ENCODE results near the gene WDR7. TPM values are rescaled to one million over a fixed set of nuclear protein-coding genes. Genes with fewer than 3 reads are reported as not detected.
A peak's percentile ranks its signal among the peaks of the same experiment; 100 is the strongest.

WDR7 gene
- total RNA-seq, 1 donor from 2014 or later, result 12.8 TPM

GRCh38 chr18:56997200-56997599 is 346.0 kb downstream of the WDR7 start:
- no peak for ATAC-seq

GRCh38 chr18:56999823-57000222 is 348.7 kb downstream of the WDR7 start:
- ATAC-seq, result no peak

- no peak for ATAC-seq
Observed at GRCh38 chr18:57002627-57003026, 351.5 kb downstream of the WDR7 start.

GRCh38 chr18:57003342-57003741 is 352.2 kb downstream of the WDR7 start:
- ATAC-seq, result no peak

DNA sequence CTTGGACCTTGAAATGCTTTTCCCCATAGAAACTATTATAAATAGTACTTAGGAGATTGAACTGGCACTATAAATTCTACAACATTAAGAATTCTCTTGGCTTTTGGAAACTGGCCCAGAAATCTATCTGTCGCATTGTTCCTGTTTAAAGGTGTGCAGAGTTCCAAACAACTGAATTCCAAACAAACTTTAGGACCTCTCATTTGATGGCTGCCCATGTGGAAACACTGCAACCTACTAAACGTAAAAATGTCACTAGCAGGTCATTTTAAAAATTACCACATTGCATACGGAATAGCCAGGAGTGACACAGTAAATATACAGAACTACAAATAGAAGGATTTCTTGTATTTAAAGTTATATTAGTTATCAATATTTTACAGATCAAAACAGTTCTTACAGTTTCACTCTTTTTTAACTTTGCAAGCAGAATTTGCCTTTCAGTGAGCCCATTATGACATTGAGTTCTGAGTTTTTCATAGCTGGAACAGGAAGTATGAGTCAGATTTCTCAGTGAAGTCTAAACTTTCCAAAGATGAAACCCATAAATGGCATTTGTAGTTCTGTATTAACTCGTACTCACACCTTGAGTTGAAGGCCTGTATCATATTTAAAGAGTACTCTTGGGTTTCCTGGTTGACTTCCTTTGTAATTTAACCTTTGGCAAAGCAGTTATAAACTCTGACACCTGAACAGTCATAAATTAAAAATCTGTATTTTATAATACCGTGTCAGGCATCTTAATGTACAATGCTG is 353.4 kb downstream of the WDR7 start:
- ATAC-seq, result peak; percentile 55

DNA sequence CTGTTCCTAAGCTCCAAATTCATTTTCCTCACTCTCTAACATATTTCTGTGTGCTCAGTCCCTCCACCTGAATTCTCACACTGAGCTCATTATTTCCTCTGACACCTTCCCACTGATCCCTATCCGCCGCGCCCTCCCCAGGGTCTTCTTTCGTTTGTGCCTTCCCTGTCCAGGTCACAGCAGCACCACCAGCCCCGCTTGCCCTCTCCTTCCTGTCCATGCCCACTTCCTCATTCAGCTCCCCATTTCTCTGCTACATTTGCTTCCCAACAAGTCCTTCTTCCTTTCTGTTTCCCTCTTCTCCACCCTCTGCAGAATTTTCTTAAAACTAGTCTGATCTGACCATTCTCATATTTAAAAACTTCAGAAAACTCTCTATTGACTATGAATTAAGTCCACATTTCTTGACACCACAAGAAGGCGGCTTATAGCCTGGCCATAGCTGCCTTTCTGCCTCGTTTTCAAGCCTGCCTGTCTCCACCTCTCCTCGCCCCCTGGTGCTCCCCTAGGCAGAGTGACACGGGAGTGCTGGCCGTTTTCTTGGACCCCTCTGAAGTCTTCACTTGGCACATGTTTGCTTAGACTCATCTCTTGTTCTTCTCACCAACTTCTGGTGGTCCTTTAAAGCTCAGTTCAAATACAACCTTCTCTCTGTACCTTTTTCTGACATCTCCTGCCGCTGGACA is 357.0 kb downstream of the WDR7 start:
- no peak for ATAC-seq

GRCh38 chr18:57009844-57010243 is 358.7 kb downstream of the WDR7 start:
- no peak for ATAC-seq

GRCh38 chr18:57014772-57015413 is 363.7 kb downstream of the WDR7 start:
- no peak for ATAC-seq

- no peak for ATAC-seq
Observed at GRCh38 chr18:57015451-57015850, 364.3 kb downstream of the WDR7 start.

- no peak for ATAC-seq
Observed at GRCh38 chr18:57018845-57019244, 367.7 kb downstream of the WDR7 start.

DNA sequence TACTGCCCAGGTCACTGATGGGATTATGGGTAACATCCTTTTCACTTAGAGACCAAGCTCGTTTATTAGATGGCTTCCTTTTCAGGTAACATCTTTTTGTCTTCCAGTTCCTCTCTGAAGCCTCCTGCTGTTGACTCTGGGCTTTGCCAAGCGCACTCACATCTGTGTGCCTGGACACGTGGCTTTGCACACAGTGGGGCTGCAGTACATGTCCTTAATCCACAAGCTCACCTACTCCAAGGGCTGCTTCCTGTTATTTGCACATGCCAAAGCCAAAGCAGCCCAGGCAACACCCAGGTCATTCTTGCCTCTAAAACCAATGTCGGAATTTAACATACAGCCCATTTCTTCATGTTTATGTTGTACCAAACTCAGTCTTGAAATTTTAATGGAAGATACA is 371.6 kb downstream of the WDR7 start:
- ATAC-seq, result no peak

- ATAC-seq, result no peak
Observed at GRCh38 chr18:57023275-57023882, 372.2 kb downstream of the WDR7 start.

DNA sequence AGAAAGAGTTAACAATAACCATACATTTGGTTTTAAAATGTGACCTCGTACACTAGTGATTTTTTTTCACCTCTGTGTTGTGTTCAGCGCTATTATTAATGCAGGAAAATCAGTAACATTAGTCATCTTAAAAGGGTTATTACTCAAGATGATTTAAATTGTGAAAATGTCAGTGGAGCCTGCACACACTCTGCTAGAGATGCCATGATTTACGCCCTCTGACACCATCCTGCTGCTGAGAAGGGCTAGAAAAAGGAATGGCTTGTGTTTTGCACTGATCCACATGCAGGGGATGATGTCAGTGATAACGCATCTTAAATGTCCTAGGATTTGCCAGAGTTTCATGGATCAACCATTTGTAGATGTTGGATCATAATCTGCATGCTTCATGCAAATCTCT is 374.4 kb downstream of the WDR7 start:
- no peak for ATAC-seq

DNA sequence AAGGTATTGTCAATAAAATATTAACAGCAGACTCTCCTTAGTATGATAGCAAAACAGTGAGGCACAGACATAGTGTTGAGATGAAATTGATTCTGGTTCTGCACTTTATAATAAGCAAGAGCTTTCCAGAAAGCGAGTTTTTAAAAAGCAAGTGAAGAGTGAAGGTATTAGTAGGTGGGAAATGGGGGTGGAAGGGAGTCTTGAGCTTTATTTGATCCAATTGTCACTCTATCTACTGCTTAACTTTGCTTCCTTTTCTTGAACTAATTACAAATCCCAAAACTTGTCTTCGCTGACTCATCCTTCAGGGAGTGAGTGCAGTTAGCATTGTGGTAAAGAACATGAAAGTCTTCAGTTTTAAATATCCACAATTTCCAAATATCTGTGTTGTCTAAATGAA is 375.2 kb downstream of the WDR7 start:
- no peak for ATAC-seq

DNA sequence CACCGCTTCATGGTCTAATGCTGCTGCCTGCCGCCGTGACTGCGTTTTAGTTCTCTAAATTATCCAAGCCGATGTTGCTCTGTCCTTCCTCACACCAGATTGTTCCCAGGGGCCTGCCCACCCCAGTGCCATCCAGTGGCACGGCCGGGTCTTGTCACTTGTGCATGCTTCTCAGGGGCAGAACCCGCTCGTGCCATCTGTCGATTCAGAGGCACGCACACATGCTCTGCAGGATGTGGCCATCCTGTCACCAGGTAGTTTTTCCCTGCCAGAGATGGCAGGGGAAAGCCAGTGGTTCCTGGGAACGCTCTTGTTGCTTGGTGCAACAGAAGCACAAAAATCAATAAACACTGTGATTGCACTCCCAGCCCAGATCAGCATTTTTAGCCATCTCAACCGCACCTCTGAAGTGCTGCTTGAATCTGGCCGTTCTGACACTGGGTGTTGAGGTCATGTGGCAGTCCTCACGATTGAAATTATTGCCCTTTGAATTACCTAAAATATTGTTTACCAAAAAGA is 376.1 kb downstream of the WDR7 start:
- no peak for ATAC-seq

GRCh38 chr18:57029761-57030160 is 378.6 kb downstream of the WDR7 start:
- ATAC-seq, result no peak

DNA sequence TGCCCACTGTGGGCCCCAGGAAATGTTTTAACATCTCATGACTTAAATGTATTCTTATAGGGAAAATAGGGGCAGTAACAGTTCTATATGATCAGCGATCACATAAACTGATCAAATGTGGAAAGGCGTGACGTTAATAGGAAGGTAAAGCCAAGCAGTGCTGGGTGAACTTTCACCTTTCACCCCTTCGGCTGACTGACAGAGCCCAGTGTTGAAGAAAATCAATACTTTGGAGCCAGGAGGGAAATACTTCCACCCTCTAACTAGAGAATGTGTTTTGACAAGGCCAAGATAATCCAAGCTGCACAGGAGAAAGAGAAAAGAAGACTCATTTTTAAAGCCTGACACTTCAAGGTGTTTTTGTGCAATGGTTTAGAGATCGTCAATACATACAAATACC is 379.3 kb downstream of the WDR7 start:
- no peak for ATAC-seq

GRCh38 chr18:57035590-57035989 is 384.4 kb downstream of the WDR7 start:
- ATAC-seq, result no peak

DNA sequence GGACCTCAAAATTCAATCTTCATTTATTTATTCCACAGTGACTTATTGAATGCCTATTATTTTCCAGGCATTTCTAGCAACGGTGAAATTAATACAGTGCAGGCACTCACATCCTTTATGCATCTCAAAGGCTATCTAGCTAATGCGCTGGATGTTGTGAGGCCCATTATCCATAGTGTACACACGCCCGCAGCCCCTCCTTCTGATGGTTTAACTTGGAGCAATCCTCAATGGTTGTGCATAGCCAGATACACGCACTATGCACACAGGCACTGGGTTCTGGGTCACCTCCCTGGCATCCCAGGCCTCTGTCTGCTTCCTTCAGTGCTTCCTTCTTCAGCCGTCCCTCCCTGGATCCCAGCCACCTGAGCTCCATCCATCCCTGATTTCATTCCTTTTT is 387.2 kb downstream of the WDR7 start:
- ATAC-seq, result no peak

- ATAC-seq, result no peak
Observed at GRCh38 chr18:57040175-57040574, 389.0 kb downstream of the WDR7 start.

DNA sequence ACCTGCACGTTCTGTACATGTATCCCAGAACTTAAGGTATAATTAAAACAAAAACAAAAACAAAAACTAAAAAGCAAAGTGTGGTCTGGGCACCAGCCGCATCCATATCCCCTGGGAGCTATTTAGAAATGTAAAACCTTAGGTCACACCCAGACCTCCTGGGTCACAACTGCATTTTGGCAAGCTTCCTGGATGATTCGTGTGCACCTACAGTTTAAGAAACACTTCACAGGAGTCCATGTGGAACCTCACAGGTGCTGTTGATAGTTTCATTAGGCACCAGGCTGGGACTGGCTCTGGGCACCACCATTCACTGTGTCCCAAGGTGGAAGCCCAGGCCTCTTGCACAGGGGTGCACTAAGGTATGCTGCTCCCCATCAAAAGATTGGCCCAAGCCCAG is 392.1 kb downstream of the WDR7 start:
- ATAC-seq, result no peak

GRCh38 chr18:57048351-57048750 is 397.2 kb downstream of the WDR7 start:
- no peak for ATAC-seq

- no peak for ATAC-seq
Observed at GRCh38 chr18:57048859-57049258, 397.7 kb downstream of the WDR7 start.

Data from esophagus mucosa (tissue), 1 donor.